Loucy (cell line): ENCODE measurements around the gene FAM163B.

Experiments
- H2AFZ ChIP-seq: fragments of 200-600 bp; sonication (generic); 2 replicates; pipeline ENCODE4 v1.6.0; 2016; ENCODE audit warnings: antibody characterized with exemption, mild to moderate bottlenecking, low read length, moderate library complexity
- H3F3A ChIP-seq: fragments of 200-600 bp; 2 replicates; pipeline ENCODE4 v1.6.0; 2016; ENCODE audit warnings: antibody characterized with exemption, low read depth, mild to moderate bottlenecking
- H3K27me3 ChIP-seq: fragments of 200-600 bp; sonication (generic); 2 replicates; pipeline ENCODE4 v1.6.1; 2014; ENCODE audit warnings: low read length, mild to moderate bottlenecking; ENCODE audit not compliant: insufficient read depth, poor library complexity, severe bottlenecking
- H3K36me3 ChIP-seq: fragments of 200-600 bp; sonication (generic); 2 replicates; pipeline ENCODE4 v1.6.1; 2016; ENCODE audit warnings: low read length; ENCODE audit not compliant: insufficient read depth
- H3K4me1 ChIP-seq: fragments of 200-600 bp; sonication (generic); 2 replicates; pipeline ENCODE4 v1.5.1; 2014; ENCODE audit warnings: low read length, mild to moderate bottlenecking; ENCODE audit not compliant: insufficient read depth, poor library complexity, severe bottlenecking
- H3K4me2 ChIP-seq: fragments of 200-600 bp; sonication (generic); 2 replicates; pipeline ENCODE4 v1.6.0; 2014; ENCODE audit warnings: antibody characterized with exemption, low read length, low read depth, mild to moderate bottlenecking; ENCODE audit not compliant: poor library complexity, severe bottlenecking
- H3K4me3 ChIP-seq: fragments of 200-600 bp; sonication (generic); 2 replicates; pipeline ENCODE4 v1.5.1; 2014; ENCODE audit warnings: low read length, mild to moderate bottlenecking, mixed read lengths; ENCODE audit not compliant: poor library complexity, severe bottlenecking
- H3K79me2 ChIP-seq: fragments of 200-600 bp; sonication (generic); 2 replicates; pipeline ENCODE4 v1.6.1; 2014; ENCODE audit warnings: low read length; ENCODE audit not compliant: insufficient read depth
- H3K9ac ChIP-seq: fragments of 200-600 bp; sonication (generic); 2 replicates; pipeline ENCODE4 v1.6.0; 2014; ENCODE audit warnings: mild to moderate bottlenecking, low read depth, low read length, moderate library complexity; ENCODE audit not compliant: poor library complexity, severe bottlenecking
- H3K9me2 ChIP-seq: fragments of 200-600 bp; sonication (generic); replicated peaks from 2 replicates; pipeline ENCODE4 v1.6.1; 2016; ENCODE audit warnings: low read depth, low read length, mixed read lengths
- H3K9me3 ChIP-seq: fragments of 200-600 bp; sonication (generic); 2 replicates; pipeline ENCODE4 v1.6.1; 2014; ENCODE audit warnings: mild to moderate bottlenecking, antibody characterized with exemption, low read length, low read depth; ENCODE audit not compliant: insufficient read depth
- H4K20me1 ChIP-seq: fragments of 200-600 bp; sonication (generic); 2 replicates; pipeline ENCODE4 v1.6.0; 2014; ENCODE audit warnings: antibody characterized with exemption, low read length, mild to moderate bottlenecking; ENCODE audit not compliant: insufficient read depth, poor library complexity, severe bottlenecking
- CTCF ChIP-seq: fragments of 200-600 bp; sonication (generic); conservative IDR thresholded peaks from 2 replicates; pipeline ENCODE4 v1.5.1; 2014; ENCODE audit warnings: mild to moderate bottlenecking, antibody characterized with exemption, low read length
- EZH2phosphoT487 ChIP-seq: fragments of 200-600 bp; IDR thresholded peaks from 2 replicates; pipeline ENCODE4 v1.6.1; 2018; ENCODE audit warnings: antibody characterized with exemption, mild to moderate bottlenecking, moderate library complexity, borderline replicate concordance

Gene FAM163B

GRCh38 chr9:133535306-133535877, 73.8 kb downstream of the FAM163B start:
- H4K20me1 ChIP-seq, result no peaks in the 10 kb centered on the region
- no peak overlapping the region for H2AFZ ChIP-seq
- no peaks in the 10 kb centered on the region for H3K36me3 ChIP-seq
- H3F3A ChIP-seq, result no peaks in the 10 kb centered on the region
- H3K4me3 ChIP-seq, result peak overlapping the region; percentile 63
- H3K9me3 ChIP-seq, result no peaks in the 10 kb centered on the region
- H3K9me2 ChIP-seq, result no peaks in the 10 kb centered on the region
- peak overlapping the region; percentile 60 for H3K4me2 ChIP-seq
- no peaks in the 10 kb centered on the region for H3K27me3 ChIP-seq
- TF ChIP-seq EZH2phosphoT487 (no peak), CTCF (no peak)
- H3K79me2 ChIP-seq, result no peaks in the 10 kb centered on the region
- H3K4me1 ChIP-seq, result peaks cover 22% of the 10 kb centered on the region
- H3K9ac ChIP-seq, result no peak overlapping the region

DNA sequence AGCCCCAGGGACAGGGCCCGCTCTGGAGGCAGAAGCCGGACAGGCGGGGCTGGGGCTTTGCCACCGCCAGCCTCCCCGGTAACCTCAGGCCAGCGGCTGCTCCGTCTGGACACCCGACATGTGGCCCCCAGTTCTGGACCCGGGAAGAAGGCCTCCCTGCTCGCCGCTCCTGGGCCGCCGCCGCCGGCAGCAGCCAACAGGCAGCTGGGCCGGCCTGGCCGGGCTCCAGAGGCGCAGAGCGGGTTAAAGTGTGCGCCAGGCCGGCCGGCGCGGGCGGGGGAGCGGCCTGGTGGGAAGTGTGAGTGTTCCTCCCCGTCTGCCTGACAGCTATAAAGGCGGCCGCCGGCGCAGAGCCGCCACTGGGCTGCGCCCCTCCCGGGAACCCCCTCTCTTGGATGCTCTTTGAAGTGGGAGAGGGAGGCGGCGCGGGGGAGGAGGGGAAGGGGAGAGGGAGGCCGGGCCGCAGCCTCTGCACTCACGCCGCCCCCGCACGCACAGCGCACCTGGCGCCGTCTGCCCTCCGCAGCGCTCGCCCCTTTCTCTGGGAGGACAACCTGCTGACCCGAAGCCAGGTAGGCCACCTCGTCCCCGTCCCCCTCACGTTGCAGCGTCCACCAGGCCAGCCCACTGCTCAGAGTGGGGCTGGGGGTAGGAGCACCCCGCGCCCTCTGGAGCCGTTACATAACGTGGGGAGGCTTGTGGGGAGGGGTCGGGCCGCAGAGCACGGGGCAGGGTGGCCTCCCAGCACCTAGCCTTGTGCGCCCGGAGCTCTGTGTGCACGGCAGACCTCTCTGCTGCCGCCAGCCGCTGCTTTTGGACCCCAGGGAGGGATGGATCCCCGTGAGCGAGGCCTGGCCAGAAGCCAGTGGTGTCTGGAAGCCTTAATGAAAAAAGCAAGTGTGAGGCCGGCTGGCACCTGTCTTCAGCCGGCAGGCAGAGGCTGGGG, 74.6 kb downstream of the FAM163B start, which contains the start of gene ADAMTSL2:
TSS of gene ADAMTSL2 (plus strand) at position 359 of the 946 bp plus-strand sequence. CDS start 2,009 bp downstream, outside the sequence.
- H3K36me3 ChIP-seq, result no peaks in the 10 kb centered on the region
- no peaks in the 10 kb centered on the region for H3K79me2 ChIP-seq
- H4K20me1 ChIP-seq, result no peaks in the 10 kb centered on the region
- H3K4me3 ChIP-seq, result peak within 1 kb of the TSS; percentile 63
- no peaks in the 10 kb centered on the region for H3K27me3 ChIP-seq
- no peaks in the 10 kb centered on the region for H3K9me2 ChIP-seq
- H3K9me3 ChIP-seq, result no peaks in the 10 kb centered on the region
- peak within 1 kb of the TSS; percentile 60; the same call in 1 of the 2 replicates for H2AFZ ChIP-seq
- H3F3A ChIP-seq, result no peaks in the 10 kb centered on the region
- TF ChIP-seq CTCF (no peak), EZH2phosphoT487 (no peak)
- H3K4me1 ChIP-seq, result peaks cover 22% of the 10 kb centered on the region
- H3K4me2 ChIP-seq, result peak within 1 kb of the TSS; percentile 60
- H3K9ac ChIP-seq, result peak within 1 kb of the TSS; percentile 58

DNA sequence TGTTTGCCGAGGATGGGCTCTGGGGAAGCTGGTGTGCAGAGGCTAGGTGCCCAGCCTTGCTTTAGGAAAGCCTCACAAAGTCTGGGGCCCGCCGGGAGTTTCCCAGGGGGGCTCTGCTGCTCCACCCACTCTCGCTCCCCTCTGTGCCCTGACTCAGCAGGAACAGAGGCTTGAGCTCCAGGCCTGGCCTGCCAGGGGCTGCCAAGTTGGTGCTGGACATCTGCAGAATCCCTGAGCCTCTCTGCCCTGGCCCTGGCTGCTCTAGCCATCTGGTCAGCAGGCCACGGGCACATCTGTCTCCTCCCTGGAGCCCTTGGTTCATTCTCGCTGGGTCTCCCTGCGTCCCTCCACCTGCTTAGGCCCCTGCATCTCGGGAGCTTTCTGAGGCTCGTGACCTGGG, 75.3 kb downstream of the FAM163B start:
- H3K9me2 ChIP-seq, result no peaks in the 10 kb centered on the region
- no peaks in the 10 kb centered on the region for H3K79me2 ChIP-seq
- H3K9me3 ChIP-seq, result no peaks in the 10 kb centered on the region
- H3K27me3 ChIP-seq, result no peaks in the 10 kb centered on the region
- H3K4me2 ChIP-seq, result peak overlapping the region; percentile 60
- no peaks in the 10 kb centered on the region for H3F3A ChIP-seq
- H3K4me1 ChIP-seq, result peaks cover 22% of the 10 kb centered on the region
- H4K20me1 ChIP-seq, result no peaks in the 10 kb centered on the region
- H3K36me3 ChIP-seq, result no peaks in the 10 kb centered on the region
- TF ChIP-seq EZH2phosphoT487, result no peak
- no peak for TF ChIP-seq CTCF
- H2AFZ ChIP-seq, result no peak overlapping the region
- H3K9ac ChIP-seq, result peak overlapping the region; percentile 58
- peak overlapping the region; percentile 63 for H3K4me3 ChIP-seq
